Keratinocyte (primary cell): ENCODE data around the gene GPRC5C. TPM values are rescaled to one million over a fixed set of nuclear protein-coding genes. Genes with fewer than 3 reads are reported as not detected.

Experiments used
- DNase-seq: peaks from one replicate; pipeline ENCODE4 v3.0.0-alpha.2; 2011; ENCODE audit warnings: low read depth, missing footprints, low spot score
- FAIRE-seq: peaks from 2 replicates; lab custom pipeline; 2011; peaks lifted over from hg19 to GRCh38; lab: Jason Lieb, UNC
- H2AFZ ChIP-seq: 2 replicates; pipeline ENCODE4 v1.6.0; 2012; ENCODE audit warnings: low read length, control low read depth, inconsistent platforms; ENCODE audit not compliant: control insufficient read depth
- H3K27ac ChIP-seq: 2 replicates; pipeline ENCODE4 v1.5.1; 2011; ENCODE audit warnings: low read length; ENCODE audit not compliant: control insufficient read depth, insufficient read depth
- H3K27me3 ChIP-seq: 3 replicates; pipeline ENCODE4 v1.6.0; 2011; ENCODE audit warnings: low read length; ENCODE audit not compliant: control insufficient read depth, insufficient read depth; ENCODE audit errors: extremely low read depth
- H3K36me3 ChIP-seq, 2 experiments: 2 replicates in 1 of 2; 3 replicates in 1 of 2; pipeline ENCODE4 v1.5.1; 2011; ENCODE audit warnings: low read length in 2 of 2, mild to moderate bottlenecking in 1 of 2; ENCODE audit not compliant: control insufficient read depth in 2 of 2, insufficient read depth in 2 of 2; ENCODE audit errors: extremely low read depth in 1 of 2
- H3K4me1 ChIP-seq: 3 replicates; pipeline ENCODE4 v1.5.1; 2011; ENCODE audit warnings: low read length; ENCODE audit not compliant: control insufficient read depth, insufficient read depth; ENCODE audit errors: extremely low read depth
- H3K4me2 ChIP-seq: 3 replicates; pipeline ENCODE4 v1.6.0; 2011; ENCODE audit warnings: low read depth, low read length; ENCODE audit not compliant: control insufficient read depth, insufficient read depth; ENCODE audit errors: extremely low read depth
- H3K4me3 ChIP-seq, 3 experiments: fragments of 200-600 bp in 1 of 3; sonication (generic) in 1 of 3; 2 replicates in 2 of 3; 3 replicates in 1 of 3; pipeline ENCODE4 v1.5.1; 2011 to 2016; ENCODE audit warnings: low read length in 3 of 3, mild to moderate bottlenecking in 3 of 3, control low read depth in 2 of 3, inconsistent platforms in 1 of 3, low read depth in 1 of 3, mixed read lengths in 1 of 3, mixed run types in 1 of 3, moderate library complexity in 1 of 3; ENCODE audit not compliant: control insufficient read depth in 2 of 3, insufficient read depth in 2 of 3; ENCODE audit errors: extremely low read depth in 1 of 3
- H3K79me2 ChIP-seq: 2 replicates; pipeline ENCODE4 v1.6.0; 2012; ENCODE audit warnings: low read length; ENCODE audit not compliant: control insufficient read depth, insufficient read depth
- H3K9ac ChIP-seq: 3 replicates; pipeline ENCODE4 v1.6.0; 2011; ENCODE audit warnings: low read length; ENCODE audit not compliant: control insufficient read depth, insufficient read depth; ENCODE audit errors: extremely low read depth
- H3K9me1 ChIP-seq: 3 replicates; pipeline ENCODE4 v1.6.0; 2011; ENCODE audit warnings: low read length; ENCODE audit not compliant: control insufficient read depth, insufficient read depth; ENCODE audit errors: extremely low read depth
- H3K9me3 ChIP-seq: 2 replicates; pipeline ENCODE4 v1.5.1; 2012; ENCODE audit warnings: low read depth, low read length; ENCODE audit not compliant: control insufficient read depth
- H4K20me1 ChIP-seq: 3 replicates; pipeline ENCODE4 v1.6.0; 2011; ENCODE audit warnings: low read length; ENCODE audit not compliant: control insufficient read depth, insufficient read depth; ENCODE audit errors: extremely low read depth
- EZH2 ChIP-seq: IDR thresholded peaks from one replicate; pipeline ENCODE4 v1.6.1; 2012; ENCODE audit warnings: inconsistent platforms, mild to moderate bottlenecking, low read length, moderate library complexity
- dilution Hi-C: fragments of 300-500 bp; cut with MboI; formaldehyde crosslinking; loops from one replicate; pipeline ENCODE4 v1.7.0; 2020; ENCODE audit warnings: low sequenced_read_pairs; ENCODE audit not compliant: extremely low pct_ligation_motif_present
- polyA plus RNA-seq, 5 experiments: library from polyadenylated mRNA; depleted of rRNA in 3 of 5; stranded (reverse) in 3 of 5; stranded (forward) in 1 of 5; unstranded in 1 of 5; fragments of >200 nt; gene quantifications; 1 replicate in 1 of 5; 2 replicates in 3 of 5; 3 replicates in 1 of 5; pipeline versions ENCODE4 v1.2.1 to v1.2.3, GENCODE V29; 2011 to 2012; ENCODE audit warnings: missing spikeins in 2 of 5, low read depth in 1 of 5, low replicate concordance in 1 of 5
- TF ChIP-seq, protein P1 (sequence below), 3 experiments: IDR thresholded peaks in 1 of 3; conservative IDR thresholded peaks in 1 of 3; optimal IDR thresholded peaks in 1 of 3; 2 replicates in 2 of 3; 3 replicates in 1 of 3; pipeline versions ENCODE3 to v1.5.1; 2011; ENCODE audit warnings: low read length in 3 of 3, mild to moderate bottlenecking in 3 of 3, moderate library complexity in 2 of 3, control low read depth in 1 of 3, inconsistent platforms in 1 of 3; ENCODE audit not compliant: insufficient read depth in 2 of 3; ENCODE audit errors: extremely low read depth in 1 of 3

Gene GPRC5C
- polyA plus RNA-seq, 1 donor (not counting 4 experiments of a cell fraction or from before 2014, with no cell fraction given): 24.2 TPM

DNA sequence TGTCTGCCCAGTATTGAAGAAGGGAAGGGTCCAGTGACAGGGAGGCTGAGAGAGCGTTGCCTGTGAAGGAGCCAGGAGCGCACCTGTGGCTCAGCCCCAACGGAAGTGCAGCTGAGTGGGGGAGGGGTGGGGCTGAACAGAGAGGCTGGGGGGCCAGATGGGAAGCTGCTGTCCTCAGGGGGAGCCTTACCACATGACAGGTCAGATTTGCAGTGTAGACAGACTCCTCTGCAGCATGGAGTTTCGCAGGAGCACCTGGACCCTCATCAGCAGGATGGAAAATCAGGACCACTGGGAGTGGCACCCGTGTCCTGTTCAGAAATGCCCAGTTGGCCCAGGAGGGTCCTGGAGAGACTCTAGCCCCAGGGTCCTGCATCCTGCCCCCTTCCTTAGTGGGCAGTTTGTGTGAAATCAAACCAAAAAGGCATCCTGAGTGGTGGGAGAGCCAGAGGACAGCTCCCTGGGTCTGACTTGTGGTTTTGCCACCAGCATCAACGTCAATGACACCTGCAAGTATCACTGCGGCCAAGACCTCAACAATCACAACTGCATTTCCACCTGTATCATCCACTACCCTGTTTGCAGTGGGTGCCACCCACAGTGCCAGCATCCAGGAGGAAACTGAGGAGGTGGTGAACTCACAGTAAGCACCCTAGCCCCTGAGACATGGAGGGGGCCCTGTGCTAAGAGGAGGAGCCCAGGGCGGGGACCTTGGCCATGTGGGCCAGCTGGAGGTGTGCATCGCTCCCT, 42.3 kb downstream of the GPRC5C start:
- dilution Hi-C loops: no loop called here
- Histone ChIP-seq H3K9ac (no peak overlapping the region), H3K27ac (no peak overlapping the region), H3K4me3 (no peak overlapping the region), H3K27me3 (peaks cover 10% of the 10 kb centered on the region), H4K20me1 (no peaks in the 10 kb centered on the region), H3K79me2 (no peaks in the 10 kb centered on the region), H3K9me3 (no peaks in the 10 kb centered on the region), H3K36me3 (no peaks in the 10 kb centered on the region), H2AFZ (no peak overlapping the region), H3K4me1 (no peaks in the 10 kb centered on the region), H3K4me2 (no peak overlapping the region), H3K9me1 (no peaks in the 10 kb centered on the region)
- FAIRE-seq (no peak), DNase-seq (no peak)
- no peak for TF ChIP-seq EZH2
- TF ChIP-seq, protein P1, sequence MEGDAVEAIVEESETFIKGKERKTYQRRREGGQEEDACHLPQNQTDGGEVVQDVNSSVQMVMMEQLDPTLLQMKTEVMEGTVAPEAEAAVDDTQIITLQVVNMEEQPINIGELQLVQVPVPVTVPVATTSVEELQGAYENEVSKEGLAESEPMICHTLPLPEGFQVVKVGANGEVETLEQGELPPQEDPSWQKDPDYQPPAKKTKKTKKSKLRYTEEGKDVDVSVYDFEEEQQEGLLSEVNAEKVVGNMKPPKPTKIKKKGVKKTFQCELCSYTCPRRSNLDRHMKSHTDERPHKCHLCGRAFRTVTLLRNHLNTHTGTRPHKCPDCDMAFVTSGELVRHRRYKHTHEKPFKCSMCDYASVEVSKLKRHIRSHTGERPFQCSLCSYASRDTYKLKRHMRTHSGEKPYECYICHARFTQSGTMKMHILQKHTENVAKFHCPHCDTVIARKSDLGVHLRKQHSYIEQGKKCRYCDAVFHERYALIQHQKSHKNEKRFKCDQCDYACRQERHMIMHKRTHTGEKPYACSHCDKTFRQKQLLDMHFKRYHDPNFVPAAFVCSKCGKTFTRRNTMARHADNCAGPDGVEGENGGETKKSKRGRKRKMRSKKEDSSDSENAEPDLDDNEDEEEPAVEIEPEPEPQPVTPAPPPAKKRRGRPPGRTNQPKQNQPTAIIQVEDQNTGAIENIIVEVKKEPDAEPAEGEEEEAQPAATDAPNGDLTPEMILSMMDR (optimal IDR thresholded peaks at IDR 0.05 in 1 of 3, IDR thresholded peaks at IDR 0.05 in 1 of 3, conservative IDR thresholded peaks at IDR 0.05 in 1 of 3; ENCODE audit: extremely low read depth in 1 of 3, insufficient read depth in 2 of 3, low read length in 3 of 3): no peak

DNA sequence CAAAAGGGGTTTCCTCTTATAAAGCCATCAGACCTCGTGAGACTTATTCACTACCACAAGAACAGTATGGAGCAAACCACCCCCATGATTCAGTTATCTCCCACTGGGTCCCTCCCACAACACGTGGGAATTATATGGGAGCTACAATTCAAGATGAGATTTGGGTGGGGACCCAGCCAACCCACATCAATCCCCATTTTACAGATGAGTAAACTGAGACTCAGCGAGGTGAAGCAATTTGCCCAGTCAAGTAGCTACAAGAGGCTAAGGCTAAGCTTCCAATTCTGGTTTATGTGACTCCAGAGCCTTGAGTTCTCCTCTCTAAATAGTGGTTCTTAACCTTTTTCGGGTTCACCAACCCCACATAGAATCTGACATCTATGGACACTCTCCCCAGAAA, 43.3 kb downstream of the GPRC5C start:
- FAIRE-seq: no peak
- Histone ChIP-seq H3K9me3 (no peaks in the 10 kb centered on the region), H3K9ac (no peak overlapping the region), H3K27ac (no peak overlapping the region), H4K20me1 (no peaks in the 10 kb centered on the region), H3K4me1 (no peaks in the 10 kb centered on the region), H3K27me3 (peaks cover 11% of the 10 kb centered on the region), H3K36me3 (no peaks in the 10 kb centered on the region), H2AFZ (no peak overlapping the region), H3K79me2 (no peaks in the 10 kb centered on the region), H3K9me1 (no peaks in the 10 kb centered on the region), H3K4me2 (no peak overlapping the region), H3K4me3 (no peak overlapping the region)
- dilution Hi-C loops: no loop called here
- no peak for TF ChIP-seq EZH2
- TF ChIP-seq, protein P1 (optimal IDR thresholded peaks at IDR 0.05 in 1 of 3, IDR thresholded peaks at IDR 0.05 in 1 of 3, conservative IDR thresholded peaks at IDR 0.05 in 1 of 3; ENCODE audit: extremely low read depth in 1 of 3, insufficient read depth in 2 of 3, low read length in 3 of 3): no peak
- DNase-seq: no peak
